HL-60 (cell line): Measurements from ENCODE around the gene PLA2G2E.

Source experiments
- DNase-seq, 2 experiments: peaks; one replicate each; pipeline ENCODE4 v3.0.0-alpha.2; 2010 to 2020; ENCODE audit warnings: low read depth in 1 of 2, low spot score in 1 of 2
- H3K27ac ChIP-seq: fragments of 250-450 bp; sonication (Bioruptor Pico); replicated peaks from 2 replicates; pipeline ENCODE4 v1.5.1; 2020; ENCODE audit warnings: mild to moderate bottlenecking, moderate library complexity
- H3K27me3 ChIP-seq: fragments of 250-450 bp; sonication (Bioruptor Pico); 2 replicates; pipeline ENCODE4 v1.5.1; 2021; ENCODE audit warnings: mild to moderate bottlenecking, moderate library complexity; ENCODE audit not compliant: insufficient read depth, poor library complexity, severe bottlenecking
- H3K4me3 ChIP-seq: replicated peaks from 2 replicates; pipeline ENCODE4 v1.5.1; 2011; ENCODE audit warnings: mild to moderate bottlenecking, control low read depth, low read length; ENCODE audit not compliant: insufficient read depth
- CTCF ChIP-seq: IDR thresholded peaks from one replicate; pipeline ENCODE4 v1.5.1; 2011; ENCODE audit warnings: low read length, control low read depth, inconsistent platforms; ENCODE audit not compliant: insufficient read depth
- GABPA ChIP-seq: IDR thresholded peaks from 2 replicates; pipeline ENCODE4 v1.6.1; 2012; ENCODE audit warnings: low read depth
- POLR2AphosphoS5 ChIP-seq: IDR thresholded peaks from 2 replicates; pipeline ENCODE4 v1.6.1; 2012; ENCODE audit warnings: low read depth
- REST ChIP-seq: IDR thresholded peaks from 2 replicates; pipeline ENCODE4 v1.6.1; 2012; ENCODE audit warnings: low read depth; ENCODE audit not compliant: insufficient replicate concordance
- SPI1 ChIP-seq: IDR thresholded peaks from 2 replicates; pipeline ENCODE4 v1.6.1; 2012; ENCODE audit warnings: low read depth, mild to moderate bottlenecking, borderline replicate concordance

Gene PLA2G2E

GRCh38 chr1:19942657-19943056, 19.2 kb upstream of the PLA2G2E start:
- Histone ChIP-seq H3K27ac (no peak overlapping the region), H3K4me3 (no peak overlapping the region), H3K27me3 (peaks cover 6% of the 10 kb centered on the region)
- no peak for DNase-seq
- TF ChIP-seq GABPA (no peak), REST (no peak), POLR2AphosphoS5 (no peak), CTCF (no peak)

DNA sequence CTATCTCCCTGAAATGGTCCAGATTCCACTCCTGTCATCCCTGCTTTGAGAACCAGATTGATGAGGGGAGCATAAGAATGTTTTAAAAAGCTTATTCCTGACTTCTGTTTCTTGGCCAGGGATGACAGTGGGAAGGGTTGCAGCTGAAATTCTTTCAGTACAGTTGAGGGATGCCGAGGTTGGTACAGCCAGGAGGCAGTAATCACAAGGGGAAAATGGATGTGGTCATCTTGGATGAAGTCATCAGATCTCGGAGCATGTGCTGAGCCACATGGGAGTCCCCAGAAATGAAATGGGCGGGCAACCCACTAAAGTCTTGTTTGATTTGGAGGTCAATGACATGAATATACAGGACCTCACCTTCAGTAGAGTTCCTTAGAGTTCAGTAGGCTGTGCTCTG, 18.7 kb upstream of the PLA2G2E start:
- no peak for TF ChIP-seq CTCF
- no peak for TF ChIP-seq SPI1
- no peak for TF ChIP-seq REST
- TF ChIP-seq POLR2AphosphoS5, result no peak
- no peak for TF ChIP-seq GABPA
- DNase-seq, result no peak
- H3K4me3 ChIP-seq, result no peak overlapping the region
- H3K27me3 ChIP-seq, result peaks cover 6% of the 10 kb centered on the region
- no peak overlapping the region for H3K27ac ChIP-seq

GRCh38 chr1:19941206-19941568, 17.8 kb upstream of the PLA2G2E start:
- TF ChIP-seq POLR2AphosphoS5 (no peak), SPI1 (no peak), CTCF (no peak), REST (no peak), GABPA (no peak)
- H3K4me3 ChIP-seq, result no peak overlapping the region
- no peak overlapping the region for H3K27ac ChIP-seq
- DNase-seq, result no peak
- peaks cover 3% of the 10 kb centered on the region for H3K27me3 ChIP-seq
